Measurements from ENCODE around the gene APOBR. TPM values are rescaled to one million over a fixed set of nuclear protein-coding genes. Genes with fewer than 3 reads are reported as not detected.
A peak's percentile ranks its signal among the peaks of the same experiment; 100 is the strongest.

Gene APOBR
- total RNA-seq, 1 donor from 2014 or later, result 6.8 TPM

DNA sequence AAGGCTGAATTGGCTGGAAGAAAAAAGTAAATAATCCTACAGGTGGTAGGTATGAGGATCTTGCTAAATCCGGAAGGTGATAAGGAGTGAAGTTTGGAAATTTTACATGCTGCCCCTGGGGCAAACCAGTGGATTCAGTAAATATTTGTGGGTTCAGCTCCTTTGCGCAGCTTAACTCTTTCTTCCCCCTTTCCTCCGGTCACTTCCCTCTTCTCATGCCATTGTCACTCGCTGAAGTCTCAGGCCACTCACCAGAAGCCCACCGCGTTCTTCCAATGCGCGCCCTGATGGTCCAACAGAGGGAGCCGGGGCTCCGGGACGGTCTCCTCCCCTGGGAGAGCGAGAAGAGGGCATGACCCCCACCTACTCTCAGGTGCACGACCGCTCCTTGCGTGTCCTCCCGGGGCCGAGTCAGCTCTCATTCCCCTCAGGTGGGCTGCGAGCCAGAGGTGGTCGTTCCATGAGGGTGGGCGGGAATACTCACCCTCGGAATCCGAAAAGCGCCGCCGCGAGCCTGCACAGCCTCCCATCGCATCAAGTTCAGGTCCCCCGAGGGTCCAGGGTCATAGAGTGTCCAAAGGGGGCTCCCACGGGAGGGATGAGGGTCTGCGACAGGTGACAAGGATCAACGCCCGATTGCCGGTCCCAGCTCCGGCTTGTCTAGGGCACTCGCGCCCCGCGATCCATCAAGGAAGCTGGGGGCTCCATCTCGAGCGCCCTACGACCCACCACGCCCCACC lies 3.0 kb upstream of the APOBR start:
- peak; percentile 23 for DNase-seq (ENCODE audit: low spot score)
- peak overlapping the region; percentile 99 for H3K27ac Mint-ChIP-seq (ENCODE audit: unreplicated experiment)

DNA sequence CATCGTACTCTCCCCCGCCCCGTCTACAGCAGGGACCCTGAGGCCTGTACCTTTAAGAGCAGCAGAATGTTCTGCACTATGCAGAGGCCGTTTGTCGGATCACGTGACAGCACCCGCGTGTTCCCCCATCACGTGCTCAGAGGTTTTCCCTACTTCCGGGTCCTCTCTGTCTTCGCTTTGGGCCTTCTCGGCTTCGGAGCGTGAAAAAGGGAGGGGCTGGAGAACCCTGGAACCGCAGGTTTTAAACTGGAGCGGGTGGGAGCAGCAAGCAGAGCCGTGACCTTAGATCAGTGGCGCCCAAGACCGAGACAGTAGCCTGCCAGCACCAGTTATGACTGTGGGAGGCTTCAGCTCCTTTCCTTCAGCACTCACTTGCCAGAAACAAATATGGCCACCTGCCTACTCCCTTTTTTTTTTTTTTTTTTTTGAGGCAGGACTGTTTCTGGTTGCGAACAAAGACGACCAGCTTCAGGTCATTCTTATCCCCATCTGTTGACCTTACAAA lies 2.4 kb upstream of the APOBR start, which contains the start of gene CLN3:
Gene CLN3 (minus strand): TSS at position 105 of the 505 bp plus-strand sequence. CDS start 315 bp downstream, outside the sequence.
- H3K4me3 Mint-ChIP-seq (ENCODE audit: unreplicated experiment), result peak within 1 kb of the TSS; percentile 96
- peak; percentile 69 for DNase-seq (ENCODE audit: low spot score)
- no peaks in the 10 kb centered on the region for H3K9me3 Mint-ChIP-seq (ENCODE audit: unreplicated experiment)
- peaks cover 37% of the 10 kb centered on the region for H3K4me1 Mint-ChIP-seq (ENCODE audit: unreplicated experiment)
- TF ChIP-seq, protein P1, sequence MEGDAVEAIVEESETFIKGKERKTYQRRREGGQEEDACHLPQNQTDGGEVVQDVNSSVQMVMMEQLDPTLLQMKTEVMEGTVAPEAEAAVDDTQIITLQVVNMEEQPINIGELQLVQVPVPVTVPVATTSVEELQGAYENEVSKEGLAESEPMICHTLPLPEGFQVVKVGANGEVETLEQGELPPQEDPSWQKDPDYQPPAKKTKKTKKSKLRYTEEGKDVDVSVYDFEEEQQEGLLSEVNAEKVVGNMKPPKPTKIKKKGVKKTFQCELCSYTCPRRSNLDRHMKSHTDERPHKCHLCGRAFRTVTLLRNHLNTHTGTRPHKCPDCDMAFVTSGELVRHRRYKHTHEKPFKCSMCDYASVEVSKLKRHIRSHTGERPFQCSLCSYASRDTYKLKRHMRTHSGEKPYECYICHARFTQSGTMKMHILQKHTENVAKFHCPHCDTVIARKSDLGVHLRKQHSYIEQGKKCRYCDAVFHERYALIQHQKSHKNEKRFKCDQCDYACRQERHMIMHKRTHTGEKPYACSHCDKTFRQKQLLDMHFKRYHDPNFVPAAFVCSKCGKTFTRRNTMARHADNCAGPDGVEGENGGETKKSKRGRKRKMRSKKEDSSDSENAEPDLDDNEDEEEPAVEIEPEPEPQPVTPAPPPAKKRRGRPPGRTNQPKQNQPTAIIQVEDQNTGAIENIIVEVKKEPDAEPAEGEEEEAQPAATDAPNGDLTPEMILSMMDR (IDR thresholded peaks at IDR 0.05; ENCODE audit: unreplicated experiment), result no peak
- peaks cover 9% of the 10 kb centered on the region for H3K36me3 Mint-ChIP-seq (ENCODE audit: low read depth, unreplicated experiment)
- H3K27ac Mint-ChIP-seq (ENCODE audit: unreplicated experiment), result peak within 1 kb of the TSS; percentile 99
- peaks cover 11% of the 10 kb centered on the region for H3K27me3 Mint-ChIP-seq (ENCODE audit: unreplicated experiment)

More for the DNA sequence above, 3.0 kb upstream of the APOBR start:
- peaks cover 8% of the 10 kb centered on the region for H3K27me3 Mint-ChIP-seq (ENCODE audit: unreplicated experiment)
- H3K9me3 Mint-ChIP-seq (ENCODE audit: unreplicated experiment), result no peaks in the 10 kb centered on the region
- peaks cover 31% of the 10 kb centered on the region for H3K4me1 Mint-ChIP-seq (ENCODE audit: unreplicated experiment)
- H3K36me3 Mint-ChIP-seq (ENCODE audit: low read depth, unreplicated experiment), result peaks cover 9% of the 10 kb centered on the region
- H3K4me3 Mint-ChIP-seq (ENCODE audit: unreplicated experiment), result peak overlapping the region; percentile 96
- TF ChIP-seq, protein P1 (IDR thresholded peaks at IDR 0.05; ENCODE audit: unreplicated experiment), result no peak

DNA sequence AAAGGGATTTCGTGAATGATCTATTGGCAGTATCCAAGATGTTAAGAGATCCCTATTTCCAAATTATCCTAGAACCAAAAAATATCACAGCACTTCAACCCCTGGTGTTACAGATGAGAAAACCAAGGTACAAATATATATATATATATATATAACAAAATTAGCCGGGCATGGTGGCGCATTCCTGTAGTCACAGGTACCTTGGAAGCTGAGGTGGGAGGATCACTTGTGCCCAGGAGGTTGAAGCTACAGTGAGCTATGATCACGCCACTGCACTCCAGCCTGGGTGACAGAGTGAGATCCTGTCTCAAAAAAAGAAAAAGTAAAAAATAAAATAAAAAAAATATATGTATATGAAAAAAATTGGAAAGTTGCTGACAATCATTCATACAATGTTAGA lies 1.9 kb upstream of the APOBR start:
- Mint-ChIP-seq H3K4me3 (ENCODE audit: unreplicated experiment) (peak overlapping the region; percentile 96), H3K27ac (ENCODE audit: unreplicated experiment) (peak overlapping the region; percentile 99), H3K9me3 (ENCODE audit: unreplicated experiment) (no peaks in the 10 kb centered on the region), H3K36me3 (ENCODE audit: low read depth, unreplicated experiment) (peaks cover 4% of the 10 kb centered on the region), H3K27me3 (ENCODE audit: unreplicated experiment) (peaks cover 11% of the 10 kb centered on the region), H3K4me1 (ENCODE audit: unreplicated experiment) (peaks cover 40% of the 10 kb centered on the region)
- DNase-seq (ENCODE audit: low spot score), result no peak
- TF ChIP-seq, protein P1 (IDR thresholded peaks at IDR 0.05; ENCODE audit: unreplicated experiment), result no peak

DNA sequence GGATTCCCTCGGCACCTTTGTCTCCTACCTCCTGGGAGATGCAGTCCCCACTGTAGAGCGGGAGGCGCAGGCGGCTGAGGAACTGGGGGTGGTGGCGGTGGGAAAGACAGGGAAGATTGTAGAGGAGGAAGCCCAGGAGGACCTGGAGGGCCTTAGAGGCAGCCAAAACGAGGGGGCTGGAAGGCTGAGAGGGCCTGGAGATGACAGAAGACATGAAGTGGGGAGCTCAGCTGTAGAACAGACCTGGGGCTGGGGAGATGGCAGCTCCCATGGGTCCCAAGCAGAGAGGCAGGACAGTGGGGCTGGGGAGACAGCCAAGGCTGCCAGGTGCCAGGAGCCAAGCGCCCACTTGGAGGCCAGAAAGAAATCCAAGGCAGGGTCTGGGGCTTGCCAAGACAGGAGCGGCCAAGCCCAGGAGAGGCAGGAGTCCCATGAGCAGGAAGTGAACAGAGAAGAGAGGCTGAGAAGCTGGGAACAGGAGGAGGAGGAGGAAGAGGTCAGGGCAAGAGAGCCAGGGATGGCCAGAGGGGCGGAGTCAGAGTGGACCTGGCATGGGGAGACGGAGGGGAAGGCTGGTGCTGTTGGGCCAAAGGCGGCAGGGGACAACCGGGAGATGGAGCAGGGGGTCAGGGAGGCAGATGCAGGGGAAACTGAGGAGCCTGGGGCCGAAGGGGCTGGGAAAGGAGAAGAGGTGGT lies 803 bp downstream of the APOBR start:
- Mint-ChIP-seq H3K27me3 (ENCODE audit: unreplicated experiment) (peaks cover 11% of the 10 kb centered on the region), H3K4me1 (ENCODE audit: unreplicated experiment) (peaks cover 40% of the 10 kb centered on the region), H3K27ac (ENCODE audit: unreplicated experiment) (peak overlapping the region; percentile 74), H3K4me3 (ENCODE audit: unreplicated experiment) (peak overlapping the region; percentile 73), H3K9me3 (ENCODE audit: unreplicated experiment) (no peaks in the 10 kb centered on the region), H3K36me3 (ENCODE audit: low read depth, unreplicated experiment) (no peaks in the 10 kb centered on the region)
- no peak for DNase-seq (ENCODE audit: low spot score)
- TF ChIP-seq, protein P1 (IDR thresholded peaks at IDR 0.05; ENCODE audit: unreplicated experiment), result no peak
